HG03175 (cell line): ENCODE data around the gene S100A2.

ENCODE experiments used
- ATAC-seq: cut with Tn5 transposase; IDR thresholded peaks from one replicate; pipeline ENCODE4 v1.9.1; 2021; ENCODE audit warnings: mild to moderate bottlenecking, moderate library complexity; ENCODE audit not compliant: unreplicated experiment

The S100A2 gene

GRCh38 chr1:153546796-153547559, 18.7 kb downstream of the S100A2 start:
- ATAC-seq, result no peak

DNA sequence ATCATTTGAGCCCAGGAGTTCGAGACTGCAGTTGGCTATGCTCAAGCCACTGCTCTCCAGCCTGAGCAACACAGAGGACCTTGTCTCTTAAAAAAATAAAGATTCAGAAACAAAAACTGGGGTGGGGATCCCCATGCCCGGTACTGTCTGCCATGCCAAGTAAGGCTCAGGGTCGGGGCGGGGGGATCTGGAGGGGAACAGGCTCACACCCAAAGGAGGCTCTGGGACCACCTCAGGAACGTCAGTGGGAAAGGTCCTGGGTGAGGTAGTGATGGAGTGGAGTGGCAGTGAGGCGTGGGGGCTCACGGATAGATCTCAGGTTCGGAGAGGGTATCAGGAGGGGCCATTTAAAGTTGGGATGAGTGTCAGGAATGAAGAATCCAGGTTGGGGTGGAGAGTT, 19.3 kb downstream of the S100A2 start:
- ATAC-seq, result no peak

DNA sequence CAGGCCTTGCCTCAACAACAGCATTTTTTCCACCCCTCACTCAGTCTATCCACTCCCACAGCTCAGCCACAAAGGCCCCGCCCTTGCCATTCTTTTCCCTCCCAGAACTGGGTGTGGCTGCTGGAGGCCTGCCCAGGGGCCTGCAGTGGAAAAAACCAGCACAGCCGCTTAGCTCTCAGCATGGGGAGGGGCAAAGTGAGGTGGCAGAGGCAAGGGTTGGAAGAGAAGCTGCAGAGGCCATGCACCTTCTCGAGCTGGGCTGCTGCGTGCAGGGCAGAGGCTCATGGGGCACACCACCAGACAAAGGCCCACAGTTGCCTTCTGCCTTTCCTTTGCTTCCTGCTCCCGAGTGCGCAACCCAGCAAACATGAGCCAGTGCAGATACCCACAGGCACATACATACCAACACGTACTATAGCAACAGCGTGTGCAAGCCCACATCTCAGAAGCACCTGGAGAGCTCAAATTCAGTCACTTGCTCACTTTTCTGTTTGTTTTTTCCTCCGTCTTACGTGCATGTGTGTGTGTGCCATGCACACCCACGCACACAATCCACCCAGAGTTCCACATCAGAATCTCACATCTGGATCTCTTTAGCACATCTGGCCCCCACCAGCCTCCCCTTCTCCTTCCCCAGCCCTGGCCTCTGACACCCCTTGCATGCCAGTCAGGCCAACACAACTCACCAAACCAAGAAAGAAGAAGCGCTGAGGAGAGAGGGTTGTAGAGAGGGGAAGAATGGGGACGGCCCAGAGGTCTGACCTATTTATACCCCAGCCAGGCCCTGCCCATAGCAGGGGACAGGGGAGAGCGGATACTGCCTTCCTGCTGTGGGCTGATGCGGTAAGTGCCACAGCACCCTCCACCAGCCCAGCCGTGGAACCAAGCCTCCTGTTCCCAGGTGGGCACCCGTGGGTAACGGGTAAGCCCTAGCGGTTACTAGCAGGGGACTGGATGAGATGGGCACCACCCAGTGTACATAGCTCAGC, 20.3 kb downstream of the S100A2 start, which contains the start of gene S100A4:
TSS of gene S100A4 (minus strand) at position 740 of the 989 bp plus-strand sequence. CDS start 1,012 bp downstream, outside the sequence.
- no peak for ATAC-seq

DNA sequence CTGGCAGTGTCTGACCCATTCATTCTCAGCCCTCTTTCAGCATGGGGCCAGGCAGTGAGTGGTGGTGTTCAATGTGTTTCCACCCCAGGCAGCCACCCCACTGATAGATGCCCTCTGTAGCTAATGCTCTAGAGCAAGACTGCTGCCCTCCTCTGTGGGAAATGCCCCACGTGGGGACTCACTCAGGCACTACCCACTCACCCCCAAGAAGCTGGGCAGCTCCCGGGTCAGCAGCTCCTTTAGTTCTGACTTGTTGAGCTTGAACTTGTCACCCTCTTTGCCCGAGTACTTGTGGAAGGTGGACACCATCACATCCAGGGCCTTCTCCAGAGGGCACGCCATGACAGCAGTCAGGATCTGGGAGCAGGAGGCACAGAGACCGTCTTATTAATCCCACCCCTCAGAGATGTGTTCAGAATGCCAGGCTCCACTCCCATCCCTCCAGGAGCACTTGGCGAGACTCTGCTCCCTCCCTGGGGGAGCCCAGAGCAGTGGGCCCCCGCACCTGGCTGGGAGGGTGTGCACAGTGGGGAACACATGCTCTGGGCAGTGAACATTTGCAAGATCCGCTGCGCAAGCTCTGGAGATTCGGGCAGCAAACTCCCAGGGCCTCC, 21.1 kb downstream of the S100A2 start:
- no peak for ATAC-seq

DNA sequence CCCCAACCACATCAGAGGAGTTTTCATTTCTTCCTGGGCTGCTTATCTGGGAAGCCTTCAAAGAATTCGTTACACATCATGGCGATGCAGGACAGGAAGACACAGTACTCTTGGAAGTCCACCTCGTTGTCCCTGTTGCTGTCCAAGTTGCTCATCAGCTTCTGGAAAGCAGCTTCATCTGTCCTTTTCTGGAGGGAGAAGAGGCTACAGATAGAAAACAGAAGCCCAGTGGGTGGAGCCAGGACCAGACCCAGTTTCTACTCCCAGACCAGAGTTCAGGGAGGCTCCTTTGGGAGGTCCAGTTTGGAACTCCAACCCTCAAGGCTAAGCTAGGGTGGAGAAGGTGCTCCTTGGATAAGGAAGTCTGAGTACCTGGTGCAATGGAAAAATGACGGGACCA, 21.9 kb downstream of the S100A2 start:
- no peak for ATAC-seq

- ATAC-seq, result no peak
These were observed 22.5 kb downstream of the S100A2 start for GRCh38 chr1:153542956-153543711.

GRCh38 chr1:153541641-153542590, 23.7 kb downstream of the S100A2 start:
- no peak for ATAC-seq

DNA sequence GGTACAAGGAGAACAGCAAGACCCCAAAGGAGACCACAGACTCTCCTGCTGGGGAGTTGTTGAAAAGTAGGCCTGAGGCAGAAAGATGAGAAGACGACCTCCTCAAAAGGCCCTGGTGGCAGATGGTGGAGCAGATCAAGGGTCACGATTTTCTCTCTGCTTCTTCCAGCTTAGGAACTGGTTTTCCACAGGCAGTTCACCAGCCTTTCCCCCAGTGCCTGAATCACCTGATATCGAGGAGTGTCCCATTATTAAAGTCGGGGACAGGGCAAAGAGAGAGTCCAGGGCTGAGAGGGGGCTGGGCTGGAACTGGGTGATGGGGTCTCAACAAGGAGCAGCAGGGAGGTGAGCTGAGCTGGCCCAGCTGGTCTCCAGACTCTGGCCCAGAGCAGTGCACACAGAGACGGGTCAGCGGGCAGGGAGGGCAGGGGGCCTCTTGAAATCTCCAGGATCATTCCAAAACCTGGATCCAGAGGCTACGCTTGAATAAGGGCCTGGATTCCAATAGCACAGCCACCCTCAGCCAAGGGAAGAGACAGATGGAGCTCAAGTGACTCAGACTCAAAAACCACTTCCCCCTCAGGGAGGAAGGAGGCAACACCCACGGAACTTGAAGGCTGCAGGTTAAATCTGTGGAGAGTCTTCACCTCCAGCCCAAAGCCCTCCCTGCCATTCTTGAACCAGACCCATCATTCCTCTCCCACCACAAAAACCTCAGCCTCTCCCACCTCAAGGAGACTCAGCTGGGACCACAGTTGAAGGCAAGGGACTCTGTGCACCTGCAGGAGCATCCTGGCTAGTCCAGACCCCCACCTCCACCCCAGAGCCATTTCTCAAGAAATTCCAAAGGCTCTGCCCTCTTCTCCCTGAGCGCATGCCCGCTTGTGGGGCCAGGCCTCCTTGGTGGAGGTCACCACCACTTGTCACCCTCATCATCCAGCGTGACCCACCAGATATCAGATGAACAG, 25.0 kb downstream of the S100A2 start, which contains the start of gene S100A5:
TSS of gene S100A5 (minus strand) at position 541 of the 968 bp plus-strand sequence. CDS start 743 bp downstream, outside the sequence.
- ATAC-seq, result no peak

- no peak for ATAC-seq
These were observed 26.1 kb downstream of the S100A2 start for GRCh38 chr1:153539395-153540093.

DNA sequence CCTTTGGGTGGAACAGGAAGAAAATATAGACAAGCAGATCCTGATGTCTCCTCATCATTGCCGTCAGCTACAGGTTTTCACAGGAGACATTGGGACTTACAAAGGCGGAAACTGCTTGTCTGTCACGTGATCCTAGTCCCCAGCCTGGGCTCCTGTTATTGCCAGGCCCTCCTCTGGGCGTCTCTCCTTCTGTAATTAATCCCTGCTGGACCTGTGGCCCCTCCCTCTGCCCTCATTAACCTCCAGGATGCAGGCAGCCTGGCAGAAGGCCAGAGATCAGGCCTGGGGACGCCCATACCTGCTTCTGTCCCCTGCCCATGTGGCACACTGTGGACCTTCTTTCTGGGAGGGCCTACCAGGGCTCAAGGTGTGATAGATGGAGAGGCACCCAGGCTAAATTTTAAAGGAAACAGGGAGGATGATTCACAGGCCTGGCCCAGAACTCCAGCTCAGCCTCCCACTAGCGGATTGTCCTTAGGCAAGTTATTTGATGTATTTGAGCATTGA, 27.3 kb downstream of the S100A2 start:
- ATAC-seq, result no peak

DNA sequence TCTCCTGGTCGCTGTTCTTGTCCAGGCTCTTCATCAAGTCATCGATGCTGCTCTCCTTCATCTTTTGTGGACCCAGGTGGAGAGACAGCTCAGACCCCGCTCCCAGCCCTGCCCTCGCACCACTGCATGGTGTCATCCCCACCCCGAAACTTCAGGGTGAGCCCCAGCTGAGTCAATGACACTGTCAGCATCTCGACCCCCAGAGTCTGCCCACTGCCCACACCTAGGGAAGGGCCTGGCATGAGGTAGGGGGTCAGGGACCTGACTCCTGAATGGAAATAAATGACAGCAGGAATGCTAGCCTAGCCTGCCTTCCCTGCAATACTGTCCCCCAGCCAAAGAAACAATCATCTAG, 28.3 kb downstream of the S100A2 start:
- ATAC-seq, result no peak

GRCh38 chr1:153536671-153537375, 28.8 kb downstream of the S100A2 start:
- ATAC-seq, result no peak

GRCh38 chr1:153536012-153536670, 29.5 kb downstream of the S100A2 start:
- no peak for ATAC-seq

GRCh38 chr1:153535242-153536011, 30.2 kb downstream of the S100A2 start, which contains the start of gene S100A6:
Gene S100A6 (minus strand): TSS chr1:153535991. CDS start chr1:153535339, 652 bp downstream.
- ATAC-seq, result no peak

- no peak for ATAC-seq
These were observed 30.8 kb downstream of the S100A2 start for GRCh38 chr1:153534925-153535241.
